KOPT-K1 (cell line): Measurements from ENCODE around the gene CYTL1.

ENCODE experiments used
- H3K27ac ChIP-seq: fragments of 200-600 bp; sonication (generic); 2 replicates; pipeline ENCODE4 v1.5.1; 2016; ENCODE audit warnings: antibody characterized with exemption, mild to moderate bottlenecking, low read depth, low read length; ENCODE audit not compliant: poor library complexity, severe bottlenecking
- H3K36me3 ChIP-seq: fragments of 200-600 bp; sonication (generic); 2 replicates; pipeline ENCODE4 v1.5.1; 2017; ENCODE audit warnings: antibody characterized with exemption, mild to moderate bottlenecking, low read length, moderate library complexity; ENCODE audit not compliant: insufficient read depth
- H3K9me3 ChIP-seq: fragments of 200-600 bp; sonication (generic); 2 replicates; pipeline ENCODE4 v1.5.1; 2017; ENCODE audit warnings: antibody characterized with exemption, low read length, mild to moderate bottlenecking; ENCODE audit not compliant: insufficient read depth, poor library complexity, severe bottlenecking

CYTL1 gene

GRCh38 chr4:4995103-4995907, 24.0 kb downstream of the CYTL1 start:
- Histone ChIP-seq H3K9me3 (no peaks in the 10 kb centered on the region), H3K36me3 (no peaks in the 10 kb centered on the region), H3K27ac (no peak overlapping the region)

GRCh38 chr4:4994312-4995097, 24.8 kb downstream of the CYTL1 start:
- no peaks in the 10 kb centered on the region for H3K9me3 ChIP-seq
- no peaks in the 10 kb centered on the region for H3K36me3 ChIP-seq
- H3K27ac ChIP-seq, result no peak overlapping the region

DNA sequence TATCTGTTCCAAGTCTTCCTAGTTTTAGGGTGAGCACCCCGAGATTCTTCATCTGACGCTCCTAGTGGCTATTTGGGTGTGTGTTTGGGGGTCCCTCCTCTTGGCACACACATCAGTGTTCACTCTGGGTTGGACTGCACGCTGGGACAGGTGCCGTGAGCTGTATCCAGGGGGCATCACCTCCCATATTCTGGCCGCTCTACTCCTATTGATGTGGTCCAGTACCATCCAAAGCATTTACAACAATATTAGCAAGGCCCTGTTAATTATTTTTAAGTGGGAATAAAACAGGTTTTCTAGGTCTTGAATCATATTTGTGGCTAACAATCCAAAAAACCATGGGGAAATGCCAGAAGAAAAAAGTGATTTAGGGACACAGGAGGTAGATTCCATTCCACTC, 26.4 kb downstream of the CYTL1 start:
- Histone ChIP-seq H3K36me3 (no peaks in the 10 kb centered on the region), H3K9me3 (no peaks in the 10 kb centered on the region), H3K27ac (no peak overlapping the region)

GRCh38 chr4:4991541-4992099, 27.6 kb downstream of the CYTL1 start:
- no peak overlapping the region for H3K27ac ChIP-seq
- H3K9me3 ChIP-seq, result no peaks in the 10 kb centered on the region
- H3K36me3 ChIP-seq, result no peaks in the 10 kb centered on the region

DNA sequence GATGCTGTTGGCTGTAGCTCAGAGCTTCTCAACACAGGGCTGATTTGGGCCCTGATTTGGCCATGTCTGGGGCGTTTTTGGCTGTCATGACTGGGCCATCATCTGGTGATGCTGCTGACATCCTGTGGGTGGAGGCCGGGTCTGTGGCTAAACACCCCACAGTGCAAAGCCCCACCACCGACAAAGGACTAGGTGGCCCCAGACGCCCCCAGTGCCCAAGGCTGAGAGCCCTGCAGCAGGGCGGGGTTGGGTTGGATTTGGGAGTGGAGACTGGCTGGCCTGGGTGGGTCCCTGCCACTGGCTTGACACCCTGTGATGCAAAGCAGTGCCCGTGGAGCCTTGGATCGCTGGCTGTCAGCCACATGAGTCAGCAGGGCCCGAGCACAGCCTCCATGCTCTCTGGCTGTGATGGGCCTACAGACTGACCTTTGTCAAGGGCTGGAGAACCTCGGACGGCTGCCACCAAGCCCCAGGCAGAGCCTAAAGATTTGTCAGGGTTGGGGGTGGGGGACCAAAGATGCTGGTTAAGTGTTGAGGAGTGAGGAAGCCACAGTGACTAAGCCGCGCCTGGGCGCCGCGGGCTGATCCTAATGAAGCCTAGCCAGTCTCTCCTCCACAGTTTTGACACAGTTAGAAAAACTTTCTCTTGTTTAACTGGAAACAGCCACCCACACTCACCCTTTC, 28.3 kb downstream of the CYTL1 start:
- Histone ChIP-seq H3K9me3 (no peaks in the 10 kb centered on the region), H3K27ac (no peak overlapping the region), H3K36me3 (no peaks in the 10 kb centered on the region)

GRCh38 chr4:4990329-4990728, 28.9 kb downstream of the CYTL1 start:
- Histone ChIP-seq H3K36me3 (no peaks in the 10 kb centered on the region), H3K27ac (no peak overlapping the region), H3K9me3 (no peaks in the 10 kb centered on the region)

DNA sequence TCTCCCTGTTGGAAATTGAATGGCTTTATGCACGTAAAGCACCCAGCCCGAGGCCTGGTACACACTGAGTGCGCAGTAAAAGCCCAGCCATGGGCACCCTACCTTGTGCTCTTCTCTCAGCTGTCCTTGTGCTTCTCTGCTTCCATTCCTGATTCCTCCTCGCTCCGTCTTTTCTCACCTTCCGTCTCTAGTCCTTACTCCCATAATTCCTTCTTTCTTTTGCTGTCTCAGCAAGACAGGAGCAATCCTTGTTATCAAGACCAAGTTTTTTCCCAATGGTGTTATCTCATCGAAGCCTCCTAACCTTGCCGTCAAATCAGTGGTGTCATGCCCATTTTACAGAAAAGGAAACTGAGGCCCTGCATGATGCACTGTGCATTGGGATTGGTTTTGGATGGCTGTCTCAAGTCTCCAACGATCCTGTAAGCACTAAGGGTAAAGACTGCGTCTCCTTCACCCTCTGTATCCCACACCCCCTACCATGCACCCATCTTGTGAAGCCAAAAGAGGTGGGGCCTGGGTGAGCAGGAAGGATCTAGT, 30.1 kb downstream of the CYTL1 start:
- no peak overlapping the region for H3K27ac ChIP-seq
- H3K36me3 ChIP-seq, result no peaks in the 10 kb centered on the region
- no peaks in the 10 kb centered on the region for H3K9me3 ChIP-seq

DNA sequence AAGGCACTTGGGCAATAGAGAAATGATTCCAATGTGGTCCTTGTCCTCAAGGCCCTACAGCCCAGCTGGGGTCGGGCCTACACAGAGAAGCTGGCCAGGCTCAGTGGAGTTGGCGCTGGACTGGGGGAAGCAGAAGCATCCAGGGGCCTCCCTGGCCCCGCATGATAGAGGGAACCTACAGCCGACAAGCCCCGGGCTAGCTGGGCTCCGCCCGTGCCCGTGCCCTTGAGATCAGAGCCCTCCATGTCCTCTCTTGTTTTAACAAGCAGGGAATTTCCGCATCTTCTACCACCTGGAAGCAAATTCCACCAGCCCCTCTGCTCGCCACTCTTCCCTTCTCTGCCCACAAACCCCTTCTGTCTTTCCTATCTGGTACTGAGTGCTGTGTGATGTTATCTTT, 31.6 kb downstream of the CYTL1 start:
- Histone ChIP-seq H3K9me3 (no peaks in the 10 kb centered on the region), H3K27ac (no peak overlapping the region), H3K36me3 (no peaks in the 10 kb centered on the region)

DNA sequence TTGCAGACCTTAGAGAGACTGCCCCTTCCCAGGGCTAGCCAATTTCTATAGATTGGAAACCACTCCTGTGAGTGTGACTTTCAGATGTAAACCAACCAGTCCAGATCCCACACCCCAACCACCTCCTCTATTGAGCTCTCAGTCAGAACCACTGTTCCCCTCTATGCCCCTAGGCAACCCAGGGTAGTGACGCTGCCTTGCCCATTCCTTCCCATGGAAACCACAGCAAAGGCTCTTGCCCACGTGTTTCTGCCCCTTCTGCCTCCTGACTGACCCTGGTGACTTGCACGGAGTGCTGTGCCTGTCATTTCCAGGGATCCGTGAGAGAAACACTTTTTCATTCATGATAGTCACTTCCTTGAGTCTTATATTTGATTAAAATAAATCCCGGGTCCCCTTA, 32.4 kb downstream of the CYTL1 start:
- H3K27ac ChIP-seq, result no peak overlapping the region
- H3K9me3 ChIP-seq, result no peaks in the 10 kb centered on the region
- H3K36me3 ChIP-seq, result no peaks in the 10 kb centered on the region

GRCh38 chr4:4985844-4986243, 33.4 kb downstream of the CYTL1 start:
- H3K9me3 ChIP-seq, result no peaks in the 10 kb centered on the region
- H3K27ac ChIP-seq, result no peak overlapping the region

DNA sequence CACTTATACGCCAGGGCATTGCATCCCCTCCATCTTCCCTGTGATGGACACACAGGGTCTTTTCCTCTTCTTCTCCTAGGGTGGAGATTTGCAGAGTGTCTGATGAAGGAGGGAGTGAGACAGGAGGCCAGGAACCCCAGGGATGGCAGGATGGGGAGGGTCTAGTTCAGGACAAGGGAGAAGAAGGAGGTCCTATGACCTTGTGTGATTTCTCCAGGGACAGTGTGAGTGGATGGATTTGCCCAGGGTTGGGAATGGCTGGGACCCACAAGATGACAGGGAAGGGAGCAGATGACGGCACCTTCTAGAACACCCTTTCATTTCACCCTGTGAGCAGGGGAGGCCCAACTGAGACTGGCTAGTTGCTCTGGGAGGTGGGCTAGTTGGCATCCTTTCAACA, 34.2 kb downstream of the CYTL1 start:
- no peak overlapping the region for H3K27ac ChIP-seq
- H3K9me3 ChIP-seq, result no peaks in the 10 kb centered on the region
- no peaks in the 10 kb centered on the region for H3K36me3 ChIP-seq

More at GRCh38 chr4:4985844-4986243, 33.4 kb downstream of the CYTL1 start:
- no peaks in the 10 kb centered on the region for H3K36me3 ChIP-seq

GRCh38 chr4:4984186-4984585, 35.1 kb downstream of the CYTL1 start:
- Histone ChIP-seq H3K27ac (no peak overlapping the region), H3K36me3 (no peaks in the 10 kb centered on the region), H3K9me3 (no peaks in the 10 kb centered on the region)

DNA sequence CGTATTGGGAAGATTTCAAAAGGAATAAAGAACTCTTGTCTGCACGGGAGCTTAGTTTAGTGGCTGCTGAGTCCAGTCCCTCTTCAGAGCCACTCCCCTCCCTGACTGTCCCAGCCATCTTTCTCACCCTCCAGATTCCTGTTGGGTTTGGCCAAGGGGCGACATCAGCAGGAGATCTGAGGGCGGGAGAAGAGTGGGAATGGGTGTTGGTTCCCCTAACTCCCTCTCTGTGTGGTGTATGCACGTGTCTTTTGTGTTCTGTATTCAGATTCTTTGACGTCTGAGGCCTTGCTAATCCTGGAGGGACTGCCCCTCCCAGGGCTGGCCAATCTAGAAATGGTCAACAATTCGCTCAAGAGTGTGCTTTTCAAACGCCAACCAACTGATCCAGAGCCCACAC, 37.4 kb downstream of the CYTL1 start:
- Histone ChIP-seq H3K9me3 (no peaks in the 10 kb centered on the region), H3K27ac (no peak overlapping the region), H3K36me3 (no peaks in the 10 kb centered on the region)

DNA sequence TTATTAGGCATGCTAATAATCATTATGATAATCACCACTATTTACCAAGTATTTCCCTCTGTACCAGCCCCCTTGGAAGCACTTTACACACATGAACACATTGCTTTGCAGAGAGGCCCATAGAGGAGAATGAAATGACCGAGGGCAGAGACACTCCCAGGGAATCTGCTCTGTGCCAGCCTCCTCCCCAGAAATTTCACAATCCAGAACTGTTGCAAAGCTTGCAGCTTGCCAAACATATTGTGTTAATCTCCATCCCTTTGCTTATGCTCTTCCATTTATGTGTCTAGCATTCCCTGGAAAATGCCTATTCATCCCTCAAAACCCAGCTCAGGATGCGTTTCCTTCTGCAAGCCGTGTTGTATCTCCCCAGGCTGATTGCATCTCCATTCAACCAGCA, 37.8 kb downstream of the CYTL1 start:
- Histone ChIP-seq H3K36me3 (no peaks in the 10 kb centered on the region), H3K9me3 (no peaks in the 10 kb centered on the region), H3K27ac (no peak overlapping the region)
